HG03095 (cell line): ENCODE results near the gene IRF7.

Experiments used
- ATAC-seq: cut with Tn5 transposase; IDR thresholded peaks from one replicate; pipeline ENCODE4 v1.9.1; 2021; ENCODE audit warnings: moderate library complexity; ENCODE audit not compliant: unreplicated experiment

IRF7 gene

DNA sequence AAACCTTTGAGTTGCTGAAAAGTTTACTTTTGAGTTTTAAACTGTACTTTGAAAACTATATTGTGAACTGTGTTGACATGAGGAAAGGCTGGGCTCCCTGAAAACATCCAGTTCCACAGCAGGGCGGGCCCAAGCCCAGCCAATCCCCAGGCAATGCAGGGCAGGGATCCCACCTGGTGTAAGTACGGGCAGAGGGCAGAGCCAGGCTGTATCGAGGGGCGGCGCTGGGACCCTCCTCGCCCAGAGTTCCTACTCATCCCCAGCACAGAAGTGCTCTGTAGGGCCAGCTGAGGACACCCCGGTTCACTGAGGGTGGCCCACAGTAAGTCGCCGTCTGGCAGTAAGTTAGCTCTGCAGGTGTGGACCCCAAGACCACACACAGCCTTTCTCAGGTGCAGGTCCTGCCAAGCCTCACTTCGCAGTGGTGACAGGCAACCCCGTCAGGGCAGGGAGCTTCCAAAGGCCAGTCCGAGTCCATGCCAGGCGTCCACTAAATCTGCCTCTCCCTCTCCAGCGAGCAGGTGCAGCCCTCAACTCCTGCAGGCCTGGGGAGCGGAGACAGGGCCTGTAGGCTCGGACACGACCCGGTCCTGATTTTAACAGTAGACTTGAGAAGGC is 48.6 kb downstream of the IRF7 start:
- no peak for ATAC-seq

DNA sequence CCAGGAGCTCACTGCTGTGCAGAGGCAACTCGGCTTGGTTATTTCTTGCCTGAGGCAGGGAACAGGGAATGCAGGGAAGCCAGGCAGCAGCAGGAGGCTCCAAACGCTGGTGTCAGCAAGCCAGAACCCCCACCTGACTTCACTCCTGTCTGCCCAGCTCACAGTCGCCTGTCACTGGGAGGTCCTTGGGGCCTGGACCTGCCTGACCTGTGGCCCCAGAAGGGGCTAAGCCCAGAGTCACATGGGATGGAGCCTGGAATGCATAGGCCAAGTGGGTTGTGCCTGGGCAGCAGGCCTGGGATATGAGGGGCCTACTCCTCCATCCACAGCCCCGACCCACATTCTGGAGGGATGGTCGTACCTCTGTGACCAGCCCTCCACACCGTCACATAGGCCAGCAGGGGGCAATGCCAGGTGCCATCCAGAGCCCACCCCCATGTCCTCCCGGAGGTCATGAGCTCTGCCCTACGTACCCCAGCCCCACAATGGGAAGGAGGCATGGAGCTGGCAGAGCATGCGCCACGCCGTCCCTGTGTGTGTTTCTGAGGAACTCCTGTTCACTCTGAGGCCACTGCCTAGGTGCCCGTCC is 49.7 kb downstream of the IRF7 start:
- no peak for ATAC-seq

DNA sequence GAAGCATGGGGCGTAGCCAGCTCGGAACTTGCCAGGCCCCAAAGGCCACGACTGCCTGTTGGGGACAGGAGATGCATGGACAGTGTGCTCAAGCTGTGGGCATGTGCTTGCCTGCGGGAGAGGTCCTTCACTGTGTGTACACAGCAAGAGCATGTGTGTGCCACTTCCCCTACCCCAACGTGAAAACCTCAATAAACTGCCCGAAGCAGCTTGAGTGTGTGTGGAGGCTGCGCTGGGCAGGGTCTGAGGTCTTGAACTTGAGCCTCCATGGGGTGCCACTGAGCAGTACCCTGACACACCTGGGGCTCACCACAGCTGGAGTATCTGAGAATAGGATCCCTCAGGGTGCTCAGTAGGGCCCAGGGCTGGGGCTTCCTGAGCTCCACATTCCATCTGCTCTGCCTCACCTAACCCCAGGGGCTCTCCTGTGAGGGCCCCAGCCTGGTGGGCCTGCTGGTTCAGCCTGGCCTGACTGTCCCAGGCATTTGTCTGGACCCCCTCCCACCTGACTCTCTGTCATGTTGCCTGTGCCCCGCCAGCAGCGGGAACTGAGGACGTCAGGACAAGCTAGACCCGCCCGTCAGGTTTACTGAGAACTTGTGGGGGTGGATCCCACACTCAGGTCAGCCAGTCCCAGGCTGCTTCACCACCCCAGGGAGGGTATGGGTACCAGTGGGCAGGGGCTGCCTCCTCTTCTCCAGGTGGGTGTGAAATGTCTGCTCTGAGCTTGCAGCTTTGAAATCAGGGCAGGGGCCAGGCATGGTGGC is 51.8 kb downstream of the IRF7 start:
- ATAC-seq: no peak

DNA sequence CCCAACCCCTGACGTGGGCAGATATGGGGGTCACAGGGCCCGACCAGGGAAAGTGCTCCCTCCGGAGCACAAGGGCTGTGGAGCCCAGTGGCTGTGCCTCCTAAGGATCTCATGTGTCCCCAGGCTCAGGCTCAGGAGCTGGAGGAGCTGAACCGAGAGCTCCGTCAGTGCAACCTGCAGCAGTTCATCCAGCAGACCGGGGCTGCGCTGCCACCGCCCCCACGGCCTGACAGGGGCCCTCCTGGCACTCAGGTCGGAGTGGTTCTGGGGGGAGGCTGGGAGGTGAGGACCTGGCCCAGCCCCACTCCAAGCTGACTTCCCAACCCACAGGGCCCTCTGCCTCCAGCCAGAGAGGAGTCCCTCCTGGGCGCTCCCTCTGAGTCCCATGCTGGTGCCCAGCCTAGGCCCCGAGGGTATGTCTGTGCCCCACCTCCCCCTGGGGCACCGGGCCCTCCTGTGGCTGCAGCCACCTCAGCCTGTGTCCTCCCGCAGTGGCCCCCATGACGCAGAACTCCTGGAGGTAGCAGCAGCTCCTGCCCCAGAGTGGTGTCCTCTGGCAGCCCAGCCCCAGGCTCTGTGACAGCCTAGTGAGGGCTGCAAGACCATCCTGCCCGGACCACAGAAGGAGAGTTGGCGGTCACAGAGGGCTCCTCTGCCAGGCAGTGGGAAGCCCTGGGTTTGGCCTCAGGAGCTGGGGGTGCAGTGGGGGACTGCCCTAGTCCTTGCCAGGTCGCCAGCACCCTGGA is 52.5 kb downstream of the IRF7 start:
- ATAC-seq: no peak
